DMS53 treated with DMSO at 0.1 percent for 48 hours (cell line): Measurements from ENCODE around the gene PHACTR4.
A peak's percentile ranks its signal among the peaks of the same experiment; 100 is the strongest.
"Not testable (repeated sequence)": the region's sequence is repeated elsewhere in the genome, so short reads cannot be mapped to it uniquely, and the experiment has no call there.

Source experiments
- DNase-seq: peaks from one replicate; lab custom pipeline; 2025; ENCODE audit not compliant: unreplicated experiment; lab: John Stamatoyannopoulos, UW

The PHACTR4 gene

DNA sequence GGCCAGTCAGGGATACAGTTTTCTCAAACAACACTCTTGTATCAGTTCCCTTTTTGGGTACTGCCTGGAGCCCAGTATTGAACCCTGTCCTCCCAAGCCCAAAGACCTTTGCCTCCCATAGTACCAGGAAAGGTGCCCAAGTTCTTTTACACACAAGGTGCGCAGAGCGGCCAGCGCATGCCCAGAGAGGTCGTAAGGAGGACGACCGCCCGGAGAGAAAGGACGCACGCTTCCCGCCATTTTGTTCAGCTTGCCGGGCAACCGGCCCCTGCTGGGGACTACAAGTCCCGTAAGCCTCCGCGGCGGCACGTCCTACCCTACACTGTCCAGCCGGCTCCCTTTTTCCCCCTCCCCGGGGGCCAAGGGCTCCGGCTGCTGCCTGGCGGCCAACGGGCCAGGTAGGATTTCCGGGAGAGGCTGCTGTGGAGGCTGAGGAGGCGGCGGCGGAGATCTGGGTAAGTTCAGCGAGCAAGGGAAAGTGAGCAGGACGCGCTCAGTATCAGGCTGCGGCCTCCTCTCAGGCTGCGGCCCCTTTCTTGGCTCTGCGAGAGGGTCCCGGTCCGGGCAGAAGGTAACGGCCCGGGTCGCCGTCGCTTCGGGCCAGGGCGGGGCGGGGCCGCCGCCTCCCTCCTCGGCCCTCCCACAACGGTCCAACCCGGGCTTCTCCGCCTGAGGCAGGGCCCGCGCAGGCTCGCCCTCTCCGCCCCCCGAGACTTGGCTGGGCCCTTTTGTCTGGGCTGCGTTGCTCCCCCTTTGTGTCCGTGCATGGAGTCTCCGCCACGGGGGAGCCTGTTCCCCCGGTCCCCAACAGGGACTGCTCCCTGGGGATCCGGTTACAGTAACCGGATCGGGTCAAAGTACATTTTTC, at the start of gene PHACTR4:
Gene PHACTR4, plus strand, starts transcription at position 370 of the 868 bp plus-strand sequence. CDS start 37,708 bp downstream, outside the sequence.
- DNase-seq, result peak; percentile 96

DNA sequence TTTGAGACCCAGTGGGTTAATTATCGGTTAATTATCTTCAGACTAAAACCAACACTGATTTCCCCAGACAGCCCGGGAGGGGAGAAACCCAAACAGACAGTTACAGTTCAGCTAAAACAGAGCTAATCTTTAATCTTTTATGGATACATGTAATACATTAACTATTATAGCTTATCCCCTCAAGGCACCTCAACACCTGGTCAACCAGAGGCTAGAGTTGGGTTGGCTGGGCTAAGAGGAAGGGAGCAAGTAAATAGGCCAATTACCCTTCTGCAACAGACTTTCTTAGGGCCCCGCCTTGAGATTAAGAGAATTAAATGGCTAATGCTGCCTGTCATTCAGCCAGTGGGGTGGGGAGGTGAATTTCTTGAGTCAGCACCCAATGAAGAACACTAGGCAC, 47.3 kb upstream of the PHACTR4 start:
- DNase-seq, result no peak

DNA sequence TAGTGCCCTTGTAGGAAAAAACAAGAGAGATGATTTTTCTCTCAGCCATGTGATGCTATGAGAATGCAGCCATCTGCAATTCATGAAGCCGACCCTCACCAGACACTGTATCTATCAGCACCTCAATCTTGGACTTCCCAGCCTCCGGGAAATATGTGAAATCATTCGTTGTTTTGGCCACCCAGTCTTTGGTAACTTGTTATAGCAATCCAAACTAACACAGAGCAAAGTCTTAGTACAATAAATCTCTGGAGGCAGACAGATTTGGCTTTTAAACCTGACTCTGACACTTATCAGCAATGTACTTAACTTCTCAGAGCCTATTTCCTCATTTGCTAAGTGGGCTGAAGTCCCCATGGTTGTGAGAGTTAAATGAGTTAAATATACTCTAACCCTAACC, 45.8 kb upstream of the PHACTR4 start:
- DNase-seq, result no peak

DNA sequence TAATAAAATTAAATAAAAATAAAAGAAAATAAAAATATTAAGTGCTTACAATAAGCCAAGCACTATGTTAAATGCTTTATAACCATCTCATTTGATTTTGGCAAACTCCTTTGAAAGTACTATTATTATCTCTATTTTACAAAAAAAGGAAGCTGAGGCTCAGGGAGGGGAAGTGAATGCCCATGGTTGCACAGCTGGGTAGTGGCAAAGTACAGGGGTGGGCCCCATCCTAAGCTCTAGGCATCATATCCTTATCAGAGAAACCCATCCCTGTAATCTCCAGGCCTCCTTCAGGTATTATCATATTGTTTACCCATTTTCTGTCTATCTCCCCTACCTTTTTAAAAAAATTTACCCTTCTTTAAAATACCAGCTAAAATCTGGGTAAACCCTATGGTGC, 43.0 kb upstream of the PHACTR4 start:
- no peak for DNase-seq

DNA sequence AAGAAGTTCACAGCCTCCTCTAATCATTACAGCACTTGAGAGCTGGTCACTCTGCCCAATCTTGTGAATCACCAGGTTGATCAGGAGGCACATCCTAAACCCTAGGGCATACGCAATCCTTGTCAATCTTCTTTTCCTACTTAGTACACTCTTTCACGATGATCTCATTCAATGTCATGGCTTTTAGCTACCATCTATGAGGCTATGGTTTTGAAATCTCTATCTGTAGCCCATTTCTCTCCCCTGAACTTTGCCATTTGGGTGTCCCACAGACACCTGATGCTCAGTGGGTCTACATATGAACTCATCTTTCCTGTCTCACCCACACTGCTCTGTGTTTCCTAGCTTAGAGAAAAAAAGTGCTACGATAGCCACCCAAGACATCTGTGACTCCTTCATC, 42.6 kb upstream of the PHACTR4 start:
- no peak for DNase-seq

DNA sequence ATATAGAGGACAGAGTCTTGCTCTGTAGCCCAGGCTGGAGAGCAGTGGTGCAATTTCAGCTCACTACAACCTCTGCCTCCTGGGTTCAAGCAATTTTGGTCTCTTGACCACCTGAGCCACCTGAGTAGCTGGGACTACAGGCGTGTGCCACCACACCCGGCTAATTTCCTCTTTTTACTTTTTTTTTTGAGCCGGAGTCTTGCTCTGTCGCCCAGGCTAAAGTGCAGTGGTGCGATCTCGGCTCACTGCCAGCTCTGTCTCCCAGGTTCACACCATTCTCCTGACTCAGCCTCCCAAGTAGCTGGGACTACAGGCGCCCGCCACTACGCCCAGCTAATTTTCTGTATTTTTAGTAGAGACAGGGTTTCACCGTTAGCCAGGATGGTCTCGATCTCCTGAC, 42.1 kb upstream of the PHACTR4 start:
- DNase-seq, result not testable (repeated sequence)

DNA sequence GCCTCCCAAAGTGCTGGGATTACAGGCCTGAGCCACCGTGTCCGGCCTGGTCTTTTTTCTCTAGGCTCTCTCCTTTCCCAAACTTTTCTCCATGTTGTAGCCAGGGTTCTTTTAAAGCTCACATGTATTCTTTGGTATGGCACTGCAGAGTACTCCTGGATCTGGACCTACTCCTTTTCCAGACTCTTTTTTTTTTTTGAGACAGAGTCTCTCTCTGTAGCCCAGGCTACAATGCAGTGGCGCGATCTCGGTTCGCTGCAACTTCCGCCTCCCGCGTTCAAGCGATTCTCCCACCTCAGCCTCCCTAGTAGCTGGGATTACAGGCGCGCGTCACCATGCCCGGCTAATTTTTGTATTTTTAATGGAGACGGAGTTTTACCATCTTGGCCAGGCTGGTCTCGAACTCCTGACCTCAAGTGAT, 41.3 kb upstream of the PHACTR4 start:
- DNase-seq, result no peak

DNA sequence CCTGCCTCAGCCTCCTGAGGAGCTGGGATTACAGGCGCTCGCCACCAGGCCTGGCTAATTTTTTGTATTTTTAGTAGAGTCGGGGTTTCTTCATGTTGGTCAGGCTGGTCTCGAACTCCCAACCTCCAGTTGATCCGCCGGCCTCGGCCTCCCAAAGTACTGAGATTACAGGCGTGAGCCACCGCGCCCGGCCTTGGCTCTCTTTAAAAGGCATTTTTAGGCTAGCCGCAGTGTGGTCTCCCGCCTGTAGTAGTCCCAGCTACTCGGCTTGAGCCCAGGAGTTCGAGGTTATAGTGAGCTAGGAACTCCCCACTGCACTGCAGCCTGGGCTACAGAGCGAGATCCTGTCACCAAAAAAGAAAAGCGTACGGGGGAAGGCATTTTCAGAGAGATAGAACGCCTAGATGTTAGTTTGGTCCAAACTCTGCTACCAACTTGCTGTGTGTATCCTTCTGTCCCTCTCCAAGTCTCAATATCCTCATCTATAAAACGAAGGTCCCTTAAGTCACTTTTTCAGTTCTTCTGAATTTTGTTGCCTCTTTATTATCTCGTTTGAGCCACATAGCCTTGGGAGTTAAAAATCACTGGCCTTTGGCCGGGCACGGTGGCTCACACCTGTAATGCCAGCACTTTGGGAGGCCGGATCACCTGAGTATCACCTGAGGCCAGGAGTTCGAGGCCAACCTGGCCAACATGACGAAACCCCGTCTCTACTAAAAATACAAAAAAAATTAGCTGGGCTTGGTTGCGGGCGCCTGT, 40.0 kb upstream of the PHACTR4 start:
- no peak for DNase-seq

DNA sequence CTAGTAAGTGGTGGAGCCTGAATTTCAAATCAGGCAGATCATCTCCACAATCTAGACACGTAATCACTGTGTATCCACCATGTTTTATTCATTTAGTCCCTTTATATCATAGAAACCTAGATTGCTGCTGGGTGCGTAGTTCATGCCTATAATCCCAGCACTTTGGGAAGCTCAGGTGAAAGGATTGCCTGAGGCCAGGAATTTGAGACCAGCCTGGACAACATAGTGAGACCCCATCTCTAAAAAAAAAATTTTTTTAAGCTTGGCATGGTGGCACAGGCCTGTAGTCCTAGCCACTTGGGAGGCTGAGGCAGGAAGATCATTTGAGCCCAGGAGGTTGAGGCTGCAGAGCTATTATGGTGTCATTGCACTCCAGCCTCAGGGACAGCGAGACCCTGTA, 30.6 kb upstream of the PHACTR4 start:
- DNase-seq, result no peak

DNA sequence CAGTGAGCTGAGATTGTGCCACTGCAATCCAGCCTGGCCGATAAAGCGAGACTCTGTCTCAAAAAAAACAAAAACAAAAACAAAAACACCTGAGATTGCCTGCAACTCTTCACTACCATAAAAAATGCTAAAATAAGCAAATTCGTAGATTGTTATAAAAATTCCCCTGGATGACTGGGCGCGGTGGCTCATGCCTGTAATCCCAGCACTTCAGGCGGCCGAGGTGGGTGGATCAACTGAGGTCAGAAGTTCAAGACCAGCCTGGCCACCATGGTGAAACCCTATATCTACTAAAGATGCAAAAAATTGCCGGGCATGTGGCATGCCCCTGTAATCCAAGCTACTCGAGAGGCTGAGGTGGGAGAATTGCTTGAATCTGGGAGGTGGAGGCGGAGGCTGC, 30.0 kb upstream of the PHACTR4 start:
- DNase-seq, result no peak

DNA sequence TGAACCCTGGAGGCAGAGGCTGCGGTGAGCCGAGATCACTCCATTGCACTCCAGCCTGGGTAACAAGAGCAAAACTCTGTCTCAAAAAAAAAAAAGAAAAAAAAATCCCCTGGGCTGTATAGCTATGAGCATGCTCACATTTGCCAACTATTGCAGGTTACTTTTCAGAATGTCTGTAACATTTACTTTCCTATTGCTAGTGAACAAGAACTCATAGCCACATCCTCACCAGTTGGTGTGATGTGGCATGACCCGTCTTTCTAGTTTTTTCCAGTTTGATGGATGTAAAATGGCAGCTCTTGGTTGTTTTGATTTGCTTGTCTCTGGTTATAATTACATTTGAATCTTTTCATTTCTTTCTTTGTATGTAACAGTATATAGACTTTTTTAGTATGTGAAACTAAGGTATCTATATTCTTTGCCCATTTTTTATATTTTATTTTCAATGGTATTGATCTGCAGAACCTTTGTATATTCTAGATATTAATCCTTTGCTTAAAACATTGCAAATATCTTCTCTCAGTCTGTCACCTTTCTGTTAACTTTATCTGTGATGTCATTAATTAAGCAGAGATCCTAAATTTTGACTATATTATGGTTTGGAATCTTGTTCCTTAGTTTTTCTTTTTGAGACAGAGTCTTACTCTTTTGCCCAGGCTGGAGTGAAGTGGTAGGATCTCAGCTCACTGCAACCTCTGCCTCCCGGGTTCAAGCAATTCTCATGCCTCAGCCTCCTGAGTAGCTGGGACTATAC, 29.1 kb upstream of the PHACTR4 start:
- DNase-seq, result no peak

DNA sequence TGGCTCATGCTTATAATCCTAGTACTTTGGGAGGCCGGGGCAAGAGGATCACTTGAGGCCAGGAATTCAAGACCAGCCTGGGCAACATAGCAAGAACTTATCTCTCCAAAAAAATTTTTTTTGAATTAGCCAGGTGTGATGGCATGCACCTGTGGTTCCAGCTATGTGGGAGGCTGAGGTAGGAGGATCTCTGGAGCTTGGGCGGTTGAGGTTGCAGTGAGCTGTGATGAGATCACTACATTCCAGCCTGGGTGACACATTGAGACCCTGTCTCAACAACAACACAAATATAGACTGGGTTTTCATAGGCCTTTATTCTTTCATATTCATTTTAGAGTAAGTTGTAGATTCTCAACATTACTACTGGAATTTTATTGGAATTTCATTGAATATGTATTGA, 27.9 kb upstream of the PHACTR4 start:
- DNase-seq, result no peak

DNA sequence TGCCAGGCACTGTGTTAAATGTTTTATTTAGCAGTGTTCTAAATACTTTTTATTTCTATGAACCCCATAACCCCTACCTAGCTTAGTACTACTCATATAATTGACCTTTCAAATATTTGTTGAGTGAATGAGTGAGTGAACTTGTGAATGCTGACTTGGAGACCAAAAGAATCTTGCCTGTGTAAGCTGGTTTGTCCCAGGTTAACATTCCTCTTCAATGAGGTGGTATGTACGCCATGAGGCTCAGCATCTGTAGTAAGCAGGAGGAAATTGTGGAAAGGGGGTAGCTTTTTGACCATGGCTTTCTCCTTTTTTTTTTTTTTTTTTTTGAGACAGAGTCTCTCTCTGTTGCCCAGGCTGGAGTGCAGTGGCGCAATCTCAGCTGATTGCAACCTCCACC, 26.1 kb upstream of the PHACTR4 start:
- DNase-seq, result no peak

DNA sequence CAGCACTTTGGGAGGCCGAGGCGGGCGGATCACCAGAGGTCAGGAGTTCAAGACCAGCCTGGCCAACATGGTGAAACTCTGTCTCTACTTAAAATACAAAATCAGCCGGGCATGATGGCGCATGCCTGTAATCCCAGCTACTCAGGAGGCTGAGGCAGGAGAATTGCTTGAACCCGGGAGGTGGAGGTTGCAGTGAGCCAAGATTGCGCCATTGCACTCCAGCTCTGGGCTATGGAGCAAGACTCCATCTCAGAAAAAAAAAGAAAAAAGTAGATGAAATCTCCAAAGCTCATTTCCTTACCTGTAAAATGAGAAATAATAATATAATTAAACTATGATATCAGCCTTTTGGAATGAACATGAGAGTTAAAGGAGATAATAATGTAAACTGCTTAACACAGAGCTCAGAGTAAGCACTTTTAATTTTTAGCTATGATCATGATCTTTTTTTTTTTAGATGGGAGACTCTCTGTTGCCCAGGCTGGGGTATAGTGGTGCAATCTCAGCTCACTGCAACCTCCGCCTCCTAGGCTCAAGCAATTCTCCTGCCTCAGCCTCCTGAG, 16.2 kb upstream of the PHACTR4 start:
- not testable (repeated sequence) for DNase-seq

DNA sequence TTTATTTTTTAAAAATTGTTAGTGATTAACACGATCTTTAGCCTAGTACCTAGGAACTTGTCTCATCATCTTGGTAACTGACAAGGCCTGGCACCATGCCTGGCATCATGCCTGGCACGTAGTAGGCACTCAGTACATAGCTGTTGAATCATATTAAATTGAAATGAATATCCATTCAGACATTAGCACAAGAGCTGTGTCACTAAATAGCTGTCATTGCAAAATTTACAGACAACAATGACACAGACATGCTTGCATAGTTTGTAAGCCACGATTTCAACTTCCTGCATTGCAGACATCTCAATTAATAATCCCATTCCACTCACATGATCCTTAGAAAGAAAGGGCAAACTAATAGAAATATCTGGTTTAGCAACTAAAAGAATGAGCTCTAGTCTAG, 15.4 kb upstream of the PHACTR4 start:
- DNase-seq, result no peak

DNA sequence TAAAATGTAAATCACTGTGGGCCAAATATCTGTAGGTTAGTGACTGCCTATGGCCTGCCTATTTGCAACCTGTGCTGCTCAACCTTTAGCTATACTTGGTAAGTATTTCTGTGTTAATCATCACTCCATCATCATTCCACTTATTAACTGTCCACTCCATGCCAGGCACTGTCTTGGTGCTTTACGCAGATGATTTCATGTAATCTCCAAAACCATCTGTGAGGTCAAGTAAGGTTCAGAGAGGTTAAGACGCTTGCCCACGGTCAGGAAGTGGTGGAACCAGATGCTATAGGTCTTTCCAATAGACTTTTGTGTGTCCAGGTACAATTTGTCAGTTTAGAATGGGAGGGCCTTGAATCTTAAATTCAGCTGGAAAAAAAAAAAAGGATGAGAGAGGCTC, 10.8 kb upstream of the PHACTR4 start:
- no peak for DNase-seq

DNA sequence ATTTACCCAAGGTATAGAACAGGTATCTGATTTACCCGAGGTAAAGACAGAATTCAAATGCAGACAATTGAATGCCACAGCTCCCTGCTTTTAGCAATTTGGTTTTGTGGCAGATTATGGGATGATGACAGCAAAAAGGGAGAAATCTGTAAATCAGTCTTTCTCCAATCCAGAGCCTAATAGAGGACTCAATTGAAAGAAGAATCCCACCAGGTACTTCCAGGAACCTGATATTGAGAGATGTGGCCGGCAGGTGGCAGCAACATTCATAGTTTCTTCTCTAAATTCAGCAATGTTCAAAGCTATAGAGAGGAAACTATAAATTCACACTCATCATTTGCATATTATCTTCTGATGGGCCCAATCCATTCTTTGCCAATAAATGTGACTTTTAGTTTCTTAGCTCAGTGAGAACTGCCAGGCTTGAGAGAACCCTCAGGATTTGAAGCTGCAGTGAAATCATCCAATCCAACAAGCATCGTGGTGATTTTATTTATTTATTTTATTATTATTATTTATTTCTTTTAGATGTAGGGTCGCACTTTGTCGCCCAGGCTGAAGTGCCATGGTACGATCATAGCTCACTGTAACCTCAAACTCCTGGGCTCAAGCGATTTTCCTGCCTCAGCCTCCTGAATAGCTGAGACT, 9.8 kb upstream of the PHACTR4 start:
- peak; percentile 70 for DNase-seq

DNA sequence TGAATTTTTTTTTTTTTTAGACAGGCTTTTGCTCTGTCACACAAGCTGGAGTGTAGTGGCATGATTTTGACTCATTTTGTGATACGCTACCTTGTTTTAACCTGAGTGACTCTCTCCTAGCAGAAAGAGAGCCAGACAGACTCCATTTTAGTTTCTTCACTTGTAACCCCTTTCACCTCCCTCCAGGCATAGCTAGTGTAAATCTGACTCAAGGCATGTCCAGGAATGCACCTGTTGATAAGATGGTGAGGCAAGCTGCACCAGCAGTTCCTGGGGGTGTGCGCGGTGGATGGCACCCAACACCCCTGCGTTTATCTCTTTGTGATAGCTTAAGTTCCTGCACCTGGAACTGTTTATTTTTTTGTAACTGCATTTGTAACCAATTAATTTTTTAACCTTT, 4.7 kb upstream of the PHACTR4 start:
- no peak for DNase-seq

DNA sequence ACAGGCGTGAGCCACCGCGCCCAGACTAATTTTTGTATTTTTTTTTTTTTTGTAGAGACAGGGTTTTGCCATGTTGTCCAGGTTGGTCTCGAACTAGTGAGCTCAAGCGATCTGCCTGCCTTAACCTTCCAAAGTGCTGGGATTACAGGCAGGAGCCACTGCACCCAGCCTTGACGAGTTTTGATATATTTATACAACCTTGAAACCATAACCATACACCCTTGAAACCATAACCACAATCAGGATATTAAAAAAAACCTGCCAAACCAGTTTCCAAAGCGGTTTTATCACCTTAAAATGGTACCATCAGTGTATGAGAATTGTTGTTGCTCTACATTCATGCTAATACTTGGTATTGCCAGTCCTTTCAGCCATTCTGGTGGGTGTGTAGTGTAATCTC, 3.7 kb upstream of the PHACTR4 start:
- peak; percentile 88 for DNase-seq

DNA sequence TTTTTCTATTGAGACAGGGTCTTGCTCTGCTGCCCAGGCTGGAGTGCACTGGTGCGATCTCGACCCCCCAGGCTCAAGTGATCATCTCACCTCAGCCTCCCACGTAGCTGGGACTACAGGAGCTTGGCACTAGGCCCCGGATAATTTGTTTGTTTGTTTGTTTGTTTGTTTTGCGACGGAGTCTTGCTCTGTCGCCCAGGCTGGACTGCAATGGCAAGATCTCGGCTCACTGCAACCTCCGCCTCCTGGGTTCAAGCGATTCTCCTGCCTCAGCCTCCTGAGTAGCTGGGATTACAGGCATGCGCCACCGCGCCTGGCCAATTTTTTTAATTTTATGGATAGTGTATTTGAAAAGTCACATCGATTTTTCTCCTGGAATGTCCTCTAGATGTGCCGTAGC, 932 bp upstream of the PHACTR4 start:
- DNase-seq, result not testable (repeated sequence)
